GM19467 (cell line): ENCODE results near the gene NRCAM.
"Not testable (repeated sequence)": the region's sequence is repeated elsewhere in the genome, so short reads cannot be mapped to it uniquely, and the experiment has no call there.

Source experiments
- ATAC-seq: cut with Tn5 transposase; IDR thresholded peaks from one replicate; pipeline ENCODE4 v1.9.1; 2021; ENCODE audit warnings: mild to moderate bottlenecking, moderate library complexity; ENCODE audit not compliant: unreplicated experiment

Gene NRCAM

DNA sequence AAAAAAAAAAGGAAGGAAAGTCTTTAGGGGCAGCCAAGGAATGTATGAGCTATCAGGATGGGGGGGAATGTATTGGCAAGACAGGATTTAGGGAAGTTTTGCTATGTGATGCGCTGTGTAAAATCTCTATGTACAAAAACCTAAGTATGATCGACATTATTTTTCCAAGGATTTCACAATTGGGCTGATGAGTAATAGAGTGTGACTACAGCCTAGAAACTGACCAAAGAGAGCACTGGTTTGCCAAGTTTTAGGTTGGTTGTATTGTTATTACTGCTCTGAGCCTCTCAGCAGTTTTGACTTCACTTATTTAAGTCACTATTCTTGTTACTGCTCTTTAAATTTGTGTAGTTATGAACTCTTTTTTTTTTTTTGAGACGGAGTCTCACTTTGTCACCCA is 107.3 kb downstream of the NRCAM start:
- ATAC-seq: no peak

DNA sequence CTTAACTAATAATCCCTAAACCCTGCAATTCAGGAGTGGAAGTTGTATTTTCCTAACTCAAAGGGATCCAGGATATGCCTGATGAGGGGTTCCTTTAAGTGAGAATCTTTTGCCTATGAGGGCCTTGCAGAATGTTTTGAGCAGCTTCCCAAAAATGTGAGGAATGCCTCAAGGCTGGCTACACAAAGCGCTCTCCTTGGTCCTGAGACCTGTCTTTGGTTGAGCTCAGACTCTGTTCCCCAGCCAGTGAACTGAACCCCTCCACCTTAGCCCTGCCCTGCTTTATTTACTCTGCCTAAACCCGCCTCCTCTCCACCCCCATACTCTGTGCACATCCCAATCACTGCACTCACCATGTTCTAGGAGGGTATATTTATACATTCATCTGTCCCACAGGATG is 108.6 kb downstream of the NRCAM start:
- no peak for ATAC-seq

GRCh38 chr7:108345710-108346336 is 110.4 kb downstream of the NRCAM start:
- no peak for ATAC-seq

DNA sequence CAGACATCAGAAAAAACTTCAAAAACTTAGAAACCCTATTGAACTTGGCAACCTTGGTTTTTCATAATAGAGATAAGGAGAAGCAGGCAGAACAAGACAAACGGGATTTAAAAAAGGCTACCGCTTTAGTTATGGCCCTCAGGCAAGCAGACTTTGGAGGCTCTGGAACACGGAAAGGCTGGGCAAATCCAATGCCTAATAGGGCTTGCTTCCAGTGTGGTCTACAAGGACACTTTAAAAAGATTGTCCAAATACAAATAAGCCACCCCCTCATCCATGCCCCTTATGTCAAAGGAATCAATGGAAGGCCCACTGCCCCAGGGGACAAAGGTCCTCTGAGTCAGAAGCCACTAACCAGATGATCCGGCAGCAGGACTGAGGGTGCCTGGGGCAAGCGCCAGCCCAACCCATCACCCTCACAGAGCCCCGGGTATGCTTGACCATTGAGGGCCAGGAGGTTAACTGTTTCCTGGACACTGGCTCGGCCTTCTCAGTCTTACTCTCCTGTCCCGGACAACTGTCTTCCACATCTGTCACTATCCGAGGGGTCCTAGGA is 115.3 kb downstream of the NRCAM start:
- no peak for ATAC-seq

GRCh38 chr7:108340406-108340805 is 115.8 kb downstream of the NRCAM start:
- ATAC-seq: not testable (repeated sequence)

DNA sequence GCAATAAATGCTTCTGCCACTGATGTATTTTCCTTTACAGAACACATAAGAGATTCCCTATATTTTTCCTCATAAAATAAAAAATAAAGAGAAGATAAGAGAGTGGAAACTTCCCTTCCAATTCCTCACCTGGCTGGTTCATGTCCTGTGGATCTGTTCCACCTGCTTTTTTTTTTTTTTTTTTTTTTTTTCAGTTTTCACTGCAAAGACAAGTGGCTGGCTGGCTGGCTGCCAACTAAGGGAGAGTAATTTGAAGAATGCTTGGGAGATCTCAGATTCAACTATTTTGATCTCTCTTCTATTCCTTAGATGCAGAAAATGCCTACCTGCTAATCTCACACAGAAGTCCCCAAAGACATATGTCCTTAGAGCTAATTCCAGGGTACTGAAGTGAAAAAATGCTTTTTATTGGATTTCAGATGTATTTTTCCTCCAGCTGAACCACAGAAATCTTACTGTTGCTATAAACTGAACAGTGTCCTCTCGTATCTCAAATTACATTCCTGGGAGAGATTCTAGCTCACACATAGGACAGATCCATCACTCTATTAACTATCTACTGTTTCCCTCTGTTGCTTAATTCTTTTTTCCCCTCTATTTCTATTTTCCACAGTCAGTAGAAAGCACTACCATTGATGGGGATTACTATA is 120.8 kb downstream of the NRCAM start:
- ATAC-seq: no peak

DNA sequence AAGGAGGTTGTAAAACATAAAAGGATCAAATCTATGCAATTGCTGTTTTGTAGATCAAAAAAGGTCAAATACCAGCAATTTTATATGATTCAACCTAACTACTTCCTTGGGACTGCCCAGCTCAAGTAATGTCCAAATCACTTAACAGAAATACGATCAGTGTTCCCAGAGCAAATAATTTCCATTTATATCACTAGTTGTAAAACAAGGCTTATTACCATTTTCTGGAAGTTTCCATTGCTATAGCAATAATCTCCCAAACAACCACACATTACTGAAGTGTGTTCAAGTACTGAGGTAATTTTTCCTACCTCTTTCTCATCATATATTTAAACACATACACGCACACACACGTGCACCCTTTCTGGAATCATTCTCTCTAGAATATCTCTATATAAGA is 123.3 kb downstream of the NRCAM start:
- ATAC-seq: no peak

- ATAC-seq: no peak
These were observed 124.3 kb downstream of the NRCAM start for GRCh38 chr7:108331971-108332370.

DNA sequence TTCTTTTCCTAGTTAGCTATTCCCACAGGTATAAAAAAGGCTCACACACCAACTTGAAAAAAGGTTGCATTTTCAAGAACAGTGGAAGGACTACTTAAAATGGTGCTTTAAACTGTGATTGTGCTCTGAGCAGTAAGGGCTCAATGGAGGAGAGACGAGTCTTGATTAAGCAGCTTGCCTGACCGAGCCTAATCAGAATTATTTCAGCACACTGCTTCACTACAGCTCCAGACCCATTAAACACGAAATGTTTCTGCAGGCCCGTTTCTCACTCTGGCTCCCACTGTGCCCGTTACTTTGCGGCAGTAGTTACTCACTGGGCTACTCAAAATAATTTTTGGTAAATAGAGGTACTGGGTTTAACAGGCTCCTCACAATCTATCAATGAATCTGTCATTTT is 126.0 kb downstream of the NRCAM start:
- ATAC-seq: no peak

- ATAC-seq: no peak
These were observed 126.7 kb downstream of the NRCAM start for GRCh38 chr7:108329514-108329913.

DNA sequence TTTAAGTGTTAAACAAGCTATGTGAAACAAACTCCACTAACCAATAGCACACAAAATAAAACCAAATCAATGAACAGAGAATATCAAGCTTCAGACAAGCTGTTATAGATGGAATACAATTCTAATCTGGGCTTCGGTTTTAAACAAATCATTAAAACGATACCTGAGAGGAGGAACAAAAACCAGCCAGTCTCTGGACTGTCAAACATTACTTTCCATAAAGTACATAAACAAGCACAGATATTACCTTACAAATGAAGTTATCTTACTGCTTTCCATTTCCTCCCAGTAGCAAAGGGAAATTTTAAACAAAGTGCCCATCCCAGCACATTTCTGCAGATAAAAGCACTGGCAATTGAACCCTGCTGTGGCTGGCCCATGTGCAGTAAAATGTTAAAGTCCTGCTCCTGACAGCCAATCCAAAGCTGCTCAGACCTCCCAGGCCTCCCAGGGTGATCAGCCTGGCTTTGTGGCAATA is 128.0 kb downstream of the NRCAM start:
- ATAC-seq: peak; percentile 71

DNA sequence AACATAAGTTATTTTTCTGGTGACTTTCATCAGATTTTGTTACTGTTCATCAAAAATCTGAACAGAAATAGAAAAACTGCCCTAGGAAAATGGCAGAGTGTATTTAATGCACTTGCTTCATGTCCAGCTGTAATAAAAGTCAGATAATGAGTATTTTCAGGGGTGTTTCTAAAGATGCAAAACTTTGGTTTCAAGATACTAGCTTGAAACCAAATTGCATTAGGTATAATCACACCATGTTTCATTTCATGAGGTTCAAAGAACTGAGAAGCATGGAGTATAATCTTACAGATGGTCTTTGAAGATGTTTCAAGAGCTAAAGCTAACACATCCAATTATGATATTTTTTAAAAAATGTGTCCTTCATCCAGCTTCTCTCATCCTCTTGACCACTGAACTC is 128.9 kb downstream of the NRCAM start:
- ATAC-seq: no peak

GRCh38 chr7:108326938-108327337 is 129.3 kb downstream of the NRCAM start:
- no peak for ATAC-seq

GRCh38 chr7:108324053-108325038 is 131.9 kb downstream of the NRCAM start:
- ATAC-seq: no peak

DNA sequence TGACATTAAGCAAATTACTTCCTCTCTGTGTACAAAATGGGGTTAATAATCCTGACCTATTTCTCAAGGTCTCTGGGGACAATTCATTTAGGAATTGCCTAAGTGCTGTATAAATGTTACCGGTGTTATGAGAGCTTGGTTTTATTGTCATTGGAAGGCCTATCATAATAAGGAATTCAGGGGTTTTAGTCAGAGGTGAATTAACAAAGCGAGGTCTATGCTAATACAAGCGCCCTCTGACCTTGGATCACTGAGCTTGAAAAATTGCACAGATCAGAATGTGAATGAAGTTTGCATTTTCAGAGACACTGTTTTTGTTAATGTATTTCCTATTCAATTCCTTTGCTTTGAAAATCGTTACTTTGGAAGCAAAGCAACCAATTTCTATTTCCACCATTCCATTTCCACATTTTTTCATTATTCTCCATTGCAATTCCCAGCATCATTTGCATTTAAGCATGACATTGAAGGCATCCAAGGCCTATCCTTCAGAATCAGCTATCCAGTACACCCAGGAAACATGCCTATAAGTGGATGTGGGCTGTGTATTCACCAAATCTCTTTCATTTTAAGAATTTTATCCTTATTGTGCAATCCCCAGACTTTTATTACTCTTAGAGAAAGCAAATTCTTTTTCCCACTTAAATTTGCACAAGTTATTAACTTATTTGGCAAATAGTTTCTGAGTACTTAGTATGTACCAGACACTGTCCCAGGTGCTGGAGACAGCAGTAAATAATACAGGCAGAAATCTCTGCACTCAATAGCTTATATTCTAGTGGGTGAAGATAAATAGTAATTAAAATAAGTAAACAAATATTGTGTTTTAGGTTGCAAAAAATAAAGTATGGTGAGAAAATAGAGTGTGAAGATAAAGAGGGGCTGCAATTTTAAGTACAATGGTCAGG is 133.1 kb downstream of the NRCAM start:
- no peak for ATAC-seq

DNA sequence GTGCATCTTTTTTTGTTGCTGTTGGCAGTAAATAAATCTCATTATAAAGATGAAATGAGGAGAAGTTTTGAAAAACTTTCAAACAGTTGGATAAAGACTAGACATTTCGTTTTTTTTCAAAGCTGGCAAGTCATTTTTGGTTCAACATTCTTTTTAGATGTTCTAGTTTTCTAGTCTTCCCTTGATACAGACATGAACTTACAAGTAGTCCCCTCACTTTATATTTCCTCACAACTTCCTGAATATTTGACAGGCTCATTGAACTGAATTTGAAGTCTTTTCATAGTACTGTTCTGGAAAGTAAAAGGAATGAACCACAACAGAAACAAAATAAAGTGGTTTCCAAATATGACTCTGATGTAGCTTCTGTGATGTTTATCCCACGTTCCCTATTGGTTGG is 134.2 kb downstream of the NRCAM start:
- no peak for ATAC-seq

- ATAC-seq: no peak
These were observed 134.9 kb downstream of the NRCAM start for GRCh38 chr7:108321359-108321758.

GRCh38 chr7:108316708-108317107 is 139.5 kb downstream of the NRCAM start:
- ATAC-seq: no peak

- ATAC-seq: no peak
These were observed 141.7 kb downstream of the NRCAM start for GRCh38 chr7:108314551-108314950.

DNA sequence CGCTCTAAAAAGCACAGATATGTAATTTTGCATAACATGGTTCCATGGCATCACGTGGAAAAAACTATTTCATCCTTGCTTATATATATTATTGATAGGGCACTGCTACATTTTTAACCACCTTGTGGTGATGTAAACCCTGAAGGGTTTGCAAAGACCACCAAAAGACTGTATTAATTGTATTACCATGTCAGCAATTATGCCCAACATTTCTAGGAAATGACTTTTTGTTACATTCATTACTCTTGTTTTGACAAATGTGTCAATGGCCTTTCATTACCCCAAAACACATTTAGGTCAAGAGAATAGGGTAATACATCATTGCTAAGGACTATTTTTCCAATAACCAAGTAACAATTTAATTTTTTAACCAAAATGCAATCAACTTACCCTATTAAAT is 142.2 kb downstream of the NRCAM start:
- no peak for ATAC-seq
